OCI-LY7 (cell line): ENCODE measurements around the gene CTNND2. TPM values are rescaled to one million over a fixed set of nuclear protein-coding genes. Genes with fewer than 3 reads are reported as not detected.

Experiments used
- BruUV-seq: library from RNA; stranded (reverse); fragments of 400-500 nt; replicated peaks from 2 replicates; lab custom pipeline; 2021; lab: Mats Ljungman, UMichigan
- CTCF ChIA-PET: fragments of 300-600 bp; sonication (Branson Sonifier 250); formaldehyde crosslinking; loops from one replicate; lab custom pipeline; 2022; ENCODE audit warnings: antibody characterized with exemption; ENCODE audit not compliant: unreplicated experiment; lab: Charles Lee
- POLR2A ChIA-PET: fragments of 300-600 bp; sonication (Branson Sonifier 250); formaldehyde crosslinking; loops from one replicate; lab custom pipeline; 2022; ENCODE audit warnings: antibody characterized with exemption; lab: Charles Lee
- DNase-seq: peaks from one replicate; pipeline ENCODE4 v3.0.0-alpha.2; 2015; ENCODE audit warnings: low spot score
- H2AFZ ChIP-seq: fragments of 200-600 bp; sonication (generic), shearing (Covaris generic); 2 replicates; pipeline ENCODE4 v1.6.1; 2014; ENCODE audit warnings: mild to moderate bottlenecking, antibody characterized with exemption, low read length, moderate library complexity
- H3K27ac ChIP-seq: fragments of 200-600 bp; sonication (generic); 2 replicates; pipeline ENCODE4 v1.5.1; 2014; ENCODE audit warnings: mixed run types, low read depth, mild to moderate bottlenecking, moderate library complexity, low read length, inconsistent platforms; ENCODE audit not compliant: poor library complexity, severe bottlenecking
- H3K36me3 ChIP-seq: fragments of 200-600 bp; sonication (generic); 2 replicates; pipeline ENCODE4 v1.6.1; 2014; ENCODE audit warnings: mild to moderate bottlenecking, antibody characterized with exemption, low read length, moderate library complexity, mixed read lengths; ENCODE audit not compliant: insufficient read depth
- H3K4me1 ChIP-seq: fragments of 200-600 bp; sonication (generic); 2 replicates; pipeline ENCODE4 v1.5.1; 2014; ENCODE audit warnings: mild to moderate bottlenecking, low read length; ENCODE audit not compliant: insufficient read depth, poor library complexity, severe bottlenecking
- H3K4me2 ChIP-seq: fragments of 200-600 bp; sonication (generic); 2 replicates; pipeline ENCODE4 v1.6.1; 2014; ENCODE audit warnings: mild to moderate bottlenecking, low read length
- H3K4me3 ChIP-seq: fragments of 200-600 bp; sonication (generic); 2 replicates; pipeline ENCODE4 v1.5.1; 2014; ENCODE audit warnings: mild to moderate bottlenecking, low read depth, low read length; ENCODE audit not compliant: poor library complexity, severe bottlenecking
- H3K79me2 ChIP-seq: fragments of 200-600 bp; sonication (generic); 2 replicates; pipeline ENCODE4 v1.6.1; 2016; ENCODE audit warnings: low read depth, mild to moderate bottlenecking, low read length, moderate library complexity, mixed read lengths; ENCODE audit not compliant: insufficient read depth
- H3K9me2 ChIP-seq: fragments of 200-600 bp; sonication (generic); 2 replicates; pipeline ENCODE4 v1.6.1; 2016; ENCODE audit warnings: mild to moderate bottlenecking, low read length, mixed read lengths; ENCODE audit not compliant: insufficient read depth
- H3K9me3 ChIP-seq: fragments of 200-600 bp; sonication (generic); 2 replicates; pipeline ENCODE4 v1.6.1; 2014; ENCODE audit warnings: mild to moderate bottlenecking, mixed run types, low read length, mixed read lengths
- H4K20me1 ChIP-seq: fragments of 200-600 bp; sonication (generic); 2 replicates; pipeline ENCODE4 v1.6.1; 2014; ENCODE audit warnings: mild to moderate bottlenecking, antibody characterized with exemption, low read length, moderate library complexity, mixed read lengths; ENCODE audit not compliant: insufficient read depth
- EZH2phosphoT487 ChIP-seq: fragments of 200-600 bp; sonication (generic); IDR thresholded peaks from 2 replicates; pipeline ENCODE4 v1.6.1; 2018; ENCODE audit warnings: low read depth, borderline replicate concordance, mild to moderate bottlenecking, mixed run types, antibody characterized with exemption, low read length, moderate library complexity, mixed read lengths
- intact Hi-C: fragments of 100-400 bp; cut with micrococcal nuclease; formaldehyde crosslinking; loops from one replicate; pipeline ENCODE4 v1.10.0; 2022; ENCODE audit not compliant: unreplicated experiment
- total RNA-seq, 2 experiments: library from RNA; depleted of rRNA in 1 of 2; stranded (reverse); fragments of >200 nt in 1 of 2; shearing (Covaris generic) in 1 of 2; gene quantifications; 2 replicates each; pipeline ENCODE4 v1.2.3, GENCODE V29; 2014 to 2022
- TF ChIP-seq, protein P1 (sequence below): fragments of 200-600 bp; sonication (generic); conservative IDR thresholded peaks from 2 replicates; pipeline ENCODE4 v1.5.1; 2014; ENCODE audit warnings: mild to moderate bottlenecking, antibody characterized with exemption, low read length, moderate library complexity, mixed read lengths

The CTNND2 gene
- total RNA-seq, 2 experiments from 2014 or later, result not detected

- no peaks in the 10 kb centered on the region for H3K4me1 ChIP-seq
- no peak overlapping the region for H2AFZ ChIP-seq
- H3K27ac ChIP-seq, result no peak overlapping the region
- BruUV-seq, result no TSS peak
- no peaks in the 10 kb centered on the region for H3K9me2 ChIP-seq
- no peak overlapping the region for H3K4me2 ChIP-seq
- no peaks in the 10 kb centered on the region for H4K20me1 ChIP-seq
- DNase-seq, result no peak
- no peaks in the 10 kb centered on the region for H3K36me3 ChIP-seq
- ChIA-PET POLR2A (no interaction called here), CTCF (no interaction called here)
- intact Hi-C loops, result no loop called here
- no peaks in the 10 kb centered on the region for H3K79me2 ChIP-seq
- TF ChIP-seq EZH2phosphoT487, result no peak
- TF ChIP-seq, protein P1, sequence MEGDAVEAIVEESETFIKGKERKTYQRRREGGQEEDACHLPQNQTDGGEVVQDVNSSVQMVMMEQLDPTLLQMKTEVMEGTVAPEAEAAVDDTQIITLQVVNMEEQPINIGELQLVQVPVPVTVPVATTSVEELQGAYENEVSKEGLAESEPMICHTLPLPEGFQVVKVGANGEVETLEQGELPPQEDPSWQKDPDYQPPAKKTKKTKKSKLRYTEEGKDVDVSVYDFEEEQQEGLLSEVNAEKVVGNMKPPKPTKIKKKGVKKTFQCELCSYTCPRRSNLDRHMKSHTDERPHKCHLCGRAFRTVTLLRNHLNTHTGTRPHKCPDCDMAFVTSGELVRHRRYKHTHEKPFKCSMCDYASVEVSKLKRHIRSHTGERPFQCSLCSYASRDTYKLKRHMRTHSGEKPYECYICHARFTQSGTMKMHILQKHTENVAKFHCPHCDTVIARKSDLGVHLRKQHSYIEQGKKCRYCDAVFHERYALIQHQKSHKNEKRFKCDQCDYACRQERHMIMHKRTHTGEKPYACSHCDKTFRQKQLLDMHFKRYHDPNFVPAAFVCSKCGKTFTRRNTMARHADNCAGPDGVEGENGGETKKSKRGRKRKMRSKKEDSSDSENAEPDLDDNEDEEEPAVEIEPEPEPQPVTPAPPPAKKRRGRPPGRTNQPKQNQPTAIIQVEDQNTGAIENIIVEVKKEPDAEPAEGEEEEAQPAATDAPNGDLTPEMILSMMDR, result no peak
- H3K9me3 ChIP-seq, result no peaks in the 10 kb centered on the region
- H3K4me3 ChIP-seq, result no peak overlapping the region
These were observed 261.8 kb downstream of the CTNND2 start for GRCh38 chr5:11642438-11642837.

DNA sequence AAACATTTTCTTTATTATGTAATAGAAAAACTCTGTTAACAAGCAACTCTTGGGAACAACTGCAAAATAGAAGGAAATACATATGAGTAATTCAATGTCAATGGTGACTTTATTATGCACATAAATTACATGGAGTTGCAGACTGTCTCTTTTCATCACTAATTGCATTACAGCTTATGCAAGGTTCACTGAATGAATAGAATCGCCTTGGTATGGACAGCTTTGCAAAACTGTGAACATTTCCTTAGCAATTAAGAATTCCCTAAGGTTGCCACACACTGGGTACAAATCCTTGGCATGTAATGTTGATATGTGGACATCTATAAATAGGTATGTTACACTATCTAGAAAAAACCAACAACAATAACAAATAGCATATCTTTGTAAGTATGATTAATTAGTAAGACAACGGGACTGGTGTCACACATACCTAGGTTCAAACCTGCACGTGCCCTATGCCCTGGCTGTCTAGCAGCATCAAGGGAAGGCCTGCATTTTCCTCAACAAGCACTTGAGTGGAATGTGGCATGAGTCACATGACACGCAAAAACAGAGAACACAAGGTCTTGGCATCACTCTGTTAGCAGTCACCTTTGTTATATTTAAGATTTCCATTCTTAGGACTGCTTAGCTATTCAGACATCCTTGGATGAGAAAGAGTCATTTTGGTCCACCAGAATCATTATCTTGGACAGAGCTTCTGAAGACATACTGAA, 263.9 kb downstream of the CTNND2 start:
- TF ChIP-seq EZH2phosphoT487, result no peak
- TF ChIP-seq, protein P1, result no peak
- ChIA-PET CTCF (no interaction called here), POLR2A (no interaction called here)
- no TSS peak for BruUV-seq
- H3K4me2 ChIP-seq, result no peak overlapping the region
- H3K9me3 ChIP-seq, result no peaks in the 10 kb centered on the region
- H3K79me2 ChIP-seq, result no peaks in the 10 kb centered on the region
- no peaks in the 10 kb centered on the region for H3K4me1 ChIP-seq
- H4K20me1 ChIP-seq, result no peaks in the 10 kb centered on the region
- H3K27ac ChIP-seq, result no peak overlapping the region
- no peak for DNase-seq
- intact Hi-C loops, result no loop called here
- H3K36me3 ChIP-seq, result no peaks in the 10 kb centered on the region
- no peak overlapping the region for H3K4me3 ChIP-seq
- H3K9me2 ChIP-seq, result no peaks in the 10 kb centered on the region
- no peak overlapping the region for H2AFZ ChIP-seq

DNA sequence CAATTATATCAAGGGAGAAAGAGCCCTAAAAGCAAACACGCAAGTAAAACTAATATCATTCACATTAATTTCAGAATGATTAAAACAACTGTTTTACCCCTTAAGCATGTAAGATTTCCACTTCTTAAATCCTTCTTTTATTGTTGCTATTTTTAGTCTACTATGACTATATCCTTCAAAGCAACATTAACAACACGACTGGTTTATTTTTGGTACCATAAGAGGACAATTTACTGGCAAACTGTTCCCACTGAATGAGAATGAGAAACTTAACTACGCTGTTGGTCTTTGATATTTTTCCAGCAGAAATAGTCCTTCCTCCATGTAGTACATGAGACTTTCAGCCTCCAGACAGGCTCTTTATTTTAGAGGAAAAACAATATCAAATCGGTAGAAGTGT, 281.5 kb downstream of the CTNND2 start:
- H3K4me1 ChIP-seq, result no peaks in the 10 kb centered on the region
- no TSS peak for BruUV-seq
- no peak for DNase-seq
- H3K9me2 ChIP-seq, result no peaks in the 10 kb centered on the region
- ChIA-PET CTCF (no interaction called here), POLR2A (no interaction called here)
- TF ChIP-seq EZH2phosphoT487, result no peak
- TF ChIP-seq, protein P1, result no peak
- no peaks in the 10 kb centered on the region for H4K20me1 ChIP-seq
- no peaks in the 10 kb centered on the region for H3K79me2 ChIP-seq
- H3K4me2 ChIP-seq, result no peak overlapping the region
- H3K4me3 ChIP-seq, result no peak overlapping the region
- no peak overlapping the region for H2AFZ ChIP-seq
- intact Hi-C loops, result no loop called here
- no peak overlapping the region for H3K27ac ChIP-seq
- no peaks in the 10 kb centered on the region for H3K36me3 ChIP-seq
- no peaks in the 10 kb centered on the region for H3K9me3 ChIP-seq
